HEK293T (cell line): ENCODE results near the gene NAMPT.

Experiments
- CTCF ChIA-PET: fragments of 350-600 bp; formaldehyde crosslinking; extraction: SDS; loops from one replicate; lab custom pipeline; 2021; ENCODE audit warnings: antibody characterized with exemption, inconsistent platforms; lab: Yijun Ruan, JAX
- POLR2A ChIA-PET: fragments of 350-600 bp; formaldehyde crosslinking; extraction: SDS; loops from one replicate; lab custom pipeline; 2020; ENCODE audit warnings: antibody characterized with exemption, inconsistent platforms; lab: Yijun Ruan, JAX
- DNase-seq: peaks from one replicate; pipeline ENCODE4 v3.0.0; 2012; ENCODE audit warnings: mixed read lengths; ENCODE audit errors: extremely low spot score
- ARNT ChIP-seq: fragments of 450-650 bp; IDR thresholded peaks from 2 replicates; pipeline ENCODE4 v1.6.1; 2017; ENCODE audit warnings: mild to moderate bottlenecking
- BHLHE40 ChIP-seq: fragments of 450-650 bp; IDR thresholded peaks from 2 replicates; pipeline ENCODE4 v1.6.1; 2016; ENCODE audit warnings: mild to moderate bottlenecking, moderate library complexity, borderline replicate concordance
- CTBP1 ChIP-seq: fragments of 450-650 bp; IDR thresholded peaks from 2 replicates; pipeline ENCODE4 v1.6.1; 2016; ENCODE audit warnings: borderline replicate concordance
- ELF4 ChIP-seq: fragments of 450-650 bp; IDR thresholded peaks from 2 replicates; pipeline ENCODE4 v1.6.1; 2017; ENCODE audit warnings: antibody characterized with exemption
- FOXA1 ChIP-seq: fragments of 450-650 bp; IDR thresholded peaks from 2 replicates; pipeline ENCODE4 v1.6.1; 2016; ENCODE audit warnings: mild to moderate bottlenecking
- FOXK2 ChIP-seq: fragments of 450-650 bp; IDR thresholded peaks from 2 replicates; pipeline ENCODE4 v1.6.1; 2016; ENCODE audit warnings: mild to moderate bottlenecking
- FOXM1 ChIP-seq: fragments of 450-650 bp; IDR thresholded peaks from 2 replicates; pipeline ENCODE4 v1.6.1; 2017; ENCODE audit warnings: mild to moderate bottlenecking, borderline replicate concordance
- HDGF ChIP-seq: fragments of 450-650 bp; IDR thresholded peaks from 2 replicates; pipeline ENCODE4 v1.6.1; 2017; ENCODE audit warnings: antibody characterized with exemption, borderline replicate concordance
- L3MBTL2 ChIP-seq: fragments of 450-650 bp; conservative IDR thresholded peaks from 2 replicates; pipeline ENCODE4 v1.6.1; 2016; ENCODE audit warnings: mild to moderate bottlenecking
- LEF1 ChIP-seq: fragments of 450-650 bp; IDR thresholded peaks from 2 replicates; pipeline ENCODE4 v1.6.1; 2017; ENCODE audit warnings: mild to moderate bottlenecking, borderline replicate concordance
- NFRKB ChIP-seq: fragments of 450-650 bp; IDR thresholded peaks from 2 replicates; pipeline ENCODE4 v1.6.1; 2016; ENCODE audit warnings: mild to moderate bottlenecking, moderate library complexity
- SP1 ChIP-seq: fragments of 450-650 bp; IDR thresholded peaks from 2 replicates; pipeline ENCODE4 v1.6.1; 2017
- SUZ12 ChIP-seq: fragments of 450-650 bp; IDR thresholded peaks from 2 replicates; pipeline ENCODE4 v1.6.1; 2016; ENCODE audit warnings: mild to moderate bottlenecking
- TARDBP ChIP-seq: fragments of 450-650 bp; IDR thresholded peaks from 2 replicates; pipeline ENCODE4 v1.6.1; 2016
- ZNF384 ChIP-seq: fragments of 450-650 bp; IDR thresholded peaks from 2 replicates; pipeline ENCODE4 v1.6.1; 2016
- TF ChIP-seq, protein P1 (sequence below): fragments of 450-650 bp; IDR thresholded peaks from 2 replicates; pipeline ENCODE4 v1.6.1; 2016

Gene NAMPT

DNA sequence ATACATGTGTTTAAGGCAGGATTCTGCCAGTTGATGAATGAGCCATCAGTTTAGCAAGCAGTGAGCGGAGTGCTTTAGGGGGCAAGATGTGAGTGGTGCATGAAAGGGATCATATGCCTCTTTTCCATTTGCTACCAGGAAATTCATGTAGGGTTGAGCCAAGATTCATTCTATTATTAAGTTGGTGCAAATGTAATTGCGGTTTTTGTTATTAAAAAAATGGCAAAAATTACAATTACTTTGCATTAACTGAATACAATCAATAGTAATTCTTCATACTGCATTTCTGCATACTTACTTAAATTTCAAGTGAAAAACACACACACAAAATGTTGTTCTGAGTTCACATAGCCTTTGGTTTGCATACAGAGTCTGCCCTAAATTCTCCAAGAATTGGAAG lies 30.1 kb upstream of the NAMPT start:
- CTCF ChIA-PET, result no interaction called here
- DNase-seq, result no peak
- POLR2A ChIA-PET, result no interaction called here
- TF ChIP-seq ZNF384 (no peak), ELF4 (peak; percentile 51; the same call in 1 of the 2 replicates)

DNA sequence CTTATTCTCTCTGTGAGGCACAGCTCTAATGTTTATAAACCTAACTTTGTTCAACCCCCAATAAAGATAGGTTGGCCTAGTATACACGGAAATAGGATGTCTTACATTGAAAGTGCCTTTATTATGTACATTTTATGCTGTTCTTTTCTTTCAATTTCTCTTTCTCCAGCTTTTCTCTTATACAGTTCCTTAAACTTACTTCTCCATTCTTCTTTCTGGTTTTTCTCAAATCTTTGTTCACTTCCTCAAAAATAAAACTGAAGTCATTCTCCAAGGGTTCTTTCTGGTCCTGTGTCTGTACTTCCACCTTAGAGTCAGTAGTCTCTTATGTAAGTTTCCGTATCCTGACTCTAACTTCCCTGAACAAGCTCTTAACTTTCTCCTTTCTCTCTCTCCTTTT lies 29.2 kb upstream of the NAMPT start:
- DNase-seq, result no peak
- ChIA-PET POLR2A (no interaction called here), CTCF (interaction anchor here (0.6 kb wide), 1 partner anchor 175 kb away, joined by 3 read pairs; no protein-coding TSS in a partner anchor)
- TF ChIP-seq ELF4 (no peak), FOXA1 (no peak)

DNA sequence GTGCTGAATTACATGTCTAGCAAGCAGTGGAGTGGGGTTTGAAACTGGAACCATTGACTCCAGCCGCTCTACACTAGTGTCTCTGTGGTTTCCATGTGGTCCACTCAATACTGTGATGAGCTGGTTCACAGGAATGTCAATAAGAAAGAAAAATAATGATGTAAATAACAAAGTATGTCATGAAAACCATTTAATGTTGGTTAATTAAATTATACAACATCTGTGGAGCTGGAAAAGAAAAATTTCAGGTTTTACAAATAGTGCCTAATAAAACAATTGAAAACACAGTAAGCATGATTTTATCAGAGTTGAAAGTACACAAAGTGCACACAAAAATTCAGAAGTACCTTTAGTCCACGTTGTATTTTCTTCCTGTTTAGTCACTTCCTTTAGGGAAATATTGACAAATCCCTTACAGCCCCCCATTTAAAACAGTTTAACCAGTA lies 28.7 kb upstream of the NAMPT start:
- TF ChIP-seq FOXK2, result no peak
- TF ChIP-seq ARNT, result no peak
- no peak for TF ChIP-seq FOXA1
- no peak for TF ChIP-seq L3MBTL2
- TF ChIP-seq ELF4, result no peak
- no peak for TF ChIP-seq SUZ12
- no peak for TF ChIP-seq SP1
- TF ChIP-seq, protein P1, sequence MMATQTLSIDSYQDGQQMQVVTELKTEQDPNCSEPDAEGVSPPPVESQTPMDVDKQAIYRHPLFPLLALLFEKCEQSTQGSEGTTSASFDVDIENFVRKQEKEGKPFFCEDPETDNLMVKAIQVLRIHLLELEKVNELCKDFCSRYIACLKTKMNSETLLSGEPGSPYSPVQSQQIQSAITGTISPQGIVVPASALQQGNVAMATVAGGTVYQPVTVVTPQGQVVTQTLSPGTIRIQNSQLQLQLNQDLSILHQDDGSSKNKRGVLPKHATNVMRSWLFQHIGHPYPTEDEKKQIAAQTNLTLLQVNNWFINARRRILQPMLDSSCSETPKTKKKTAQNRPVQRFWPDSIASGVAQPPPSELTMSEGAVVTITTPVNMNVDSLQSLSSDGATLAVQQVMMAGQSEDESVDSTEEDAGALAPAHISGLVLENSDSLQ, result no peak
- no peak for TF ChIP-seq FOXM1
- TF ChIP-seq ZNF384, result no peak
- TF ChIP-seq BHLHE40, result no peak
- TF ChIP-seq NFRKB, result no peak
- TF ChIP-seq LEF1, result no peak
- no peak for TF ChIP-seq HDGF
- TF ChIP-seq CTBP1, result no peak
- TF ChIP-seq TARDBP, result no peak
- ChIA-PET POLR2A (no interaction called here), CTCF (interaction anchor here (0.6 kb wide), 1 partner anchor 176 kb away, joined by 3 read pairs; no protein-coding TSS in a partner anchor)
- DNase-seq, result no peak

DNA sequence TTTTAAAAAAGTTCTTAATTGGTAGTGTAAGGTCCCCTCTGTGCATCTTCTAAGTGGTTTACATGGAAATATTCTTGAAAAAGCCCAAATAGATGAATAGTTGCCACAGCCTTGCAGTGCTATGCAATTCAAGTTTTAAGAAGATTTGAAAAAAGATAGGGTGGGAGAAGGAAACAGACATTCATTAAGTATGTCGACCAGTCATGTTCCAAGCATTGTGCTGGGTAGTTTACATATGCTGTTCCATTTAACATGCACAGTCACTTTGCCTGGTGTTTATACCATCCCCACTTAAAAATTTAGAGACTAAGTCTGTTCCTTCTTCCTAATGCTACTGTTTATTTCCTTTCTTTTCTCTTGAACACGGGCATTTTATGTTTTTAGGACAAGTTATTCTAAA lies 28.1 kb upstream of the NAMPT start:
- no peak for DNase-seq
- POLR2A ChIA-PET, result no interaction called here
- TF ChIP-seq TARDBP (no peak), FOXA1 (no peak), SUZ12 (no peak), FOXM1 (no peak), ARNT (no peak), SP1 (no peak), ZNF384 (no peak), CTBP1 (no peak), HDGF (no peak), ELF4 (no peak), BHLHE40 (no peak), FOXK2 (no peak), L3MBTL2 (no peak)
- TF ChIP-seq, protein P1, result no peak
- CTCF ChIA-PET, result no interaction called here

DNA sequence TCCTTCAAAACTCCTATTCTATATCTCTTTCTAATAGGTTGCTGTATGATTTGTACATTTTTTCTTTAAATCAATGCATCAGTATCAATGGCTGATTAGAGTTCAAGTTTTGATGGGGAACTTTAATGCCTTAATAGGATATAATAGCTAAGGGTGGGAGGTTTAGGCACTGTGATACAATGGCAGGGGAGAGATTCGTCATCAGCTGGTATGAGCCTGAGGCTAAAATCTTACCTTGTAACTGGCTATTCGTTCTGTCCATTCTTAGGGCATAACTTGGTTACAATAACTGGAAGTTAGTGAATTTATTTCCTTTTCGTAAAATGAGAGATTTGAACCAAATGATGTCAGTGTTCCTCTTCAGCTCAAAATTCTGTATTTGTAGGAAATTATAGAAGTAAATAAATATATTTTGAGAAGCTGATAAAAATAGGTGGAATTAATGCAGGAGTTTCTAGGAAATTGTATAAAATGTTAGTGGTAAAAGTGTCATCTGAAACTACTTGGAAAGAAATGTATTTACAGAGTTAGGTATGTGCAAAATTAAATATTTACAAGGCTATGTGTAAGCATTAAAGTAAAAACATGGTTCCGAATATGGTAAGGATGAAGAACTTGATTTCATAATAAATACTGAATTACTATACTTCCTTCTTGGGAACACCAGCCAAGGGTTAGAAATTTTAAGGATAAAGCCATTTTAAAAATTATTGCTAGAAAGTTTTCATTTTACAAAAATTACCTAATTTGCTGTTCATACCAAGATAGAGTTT lies 27.5 kb upstream of the NAMPT start:
- ChIA-PET POLR2A (no interaction called here), CTCF (no interaction called here)
- TF ChIP-seq LEF1 (no peak), HDGF (no peak), ARNT (no peak), TARDBP (no peak), BHLHE40 (no peak), SUZ12 (no peak), FOXM1 (no peak), ZNF384 (no peak), FOXA1 (no peak), CTBP1 (no peak), L3MBTL2 (no peak), SP1 (no peak), ELF4 (no peak)
- TF ChIP-seq, protein P1, result no peak
- no peak for DNase-seq

DNA sequence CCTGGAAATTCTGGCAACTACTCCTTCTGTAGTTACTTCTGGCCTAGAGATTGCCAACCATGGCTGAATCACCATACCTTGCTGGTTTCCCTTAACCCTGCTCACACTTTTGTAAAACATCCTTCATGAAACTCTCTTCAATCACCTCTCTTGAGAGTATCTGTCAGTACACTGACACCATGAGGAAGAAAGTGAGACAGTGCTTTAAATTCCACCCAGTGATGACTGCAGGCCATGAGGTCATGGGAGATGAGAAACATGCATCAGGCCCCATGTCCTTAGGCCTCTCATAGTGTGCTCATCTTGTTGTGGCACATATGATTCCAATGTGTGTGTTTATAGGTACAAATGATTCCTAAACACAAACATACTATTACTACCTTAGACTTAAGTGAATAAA lies 24.6 kb upstream of the NAMPT start:
- CTCF ChIA-PET, result no interaction called here
- TF ChIP-seq L3MBTL2 (no peak), BHLHE40 (no peak)

More for the DNA sequence above, 24.6 kb upstream of the NAMPT start:
- POLR2A ChIA-PET, result no interaction called here
- DNase-seq, result no peak
